Mammary epithelial cell (primary cell): ENCODE measurements around the gene TRAPPC10.

Experiments used
- EZH2 ChIP-seq: IDR thresholded peaks from 2 replicates; pipeline ENCODE4 v1.6.1; 2012; ENCODE audit warnings: low read length, inconsistent platforms, borderline replicate concordance
- TF ChIP-seq, protein P1 (sequence below), 2 donors: IDR thresholded peaks in 1 of 2; conservative IDR thresholded peaks in 1 of 2; 2 replicates each; pipeline ENCODE4 v1.5.1; 2011 to 2012; ENCODE audit warnings: inconsistent platforms in 2 of 2, low read length in 2 of 2, mild to moderate bottlenecking in 2 of 2, control low read depth in 1 of 2, low read depth in 1 of 2; ENCODE audit not compliant: insufficient read depth in 1 of 2; ENCODE audit errors: extremely low read depth in 1 of 2

DNA sequence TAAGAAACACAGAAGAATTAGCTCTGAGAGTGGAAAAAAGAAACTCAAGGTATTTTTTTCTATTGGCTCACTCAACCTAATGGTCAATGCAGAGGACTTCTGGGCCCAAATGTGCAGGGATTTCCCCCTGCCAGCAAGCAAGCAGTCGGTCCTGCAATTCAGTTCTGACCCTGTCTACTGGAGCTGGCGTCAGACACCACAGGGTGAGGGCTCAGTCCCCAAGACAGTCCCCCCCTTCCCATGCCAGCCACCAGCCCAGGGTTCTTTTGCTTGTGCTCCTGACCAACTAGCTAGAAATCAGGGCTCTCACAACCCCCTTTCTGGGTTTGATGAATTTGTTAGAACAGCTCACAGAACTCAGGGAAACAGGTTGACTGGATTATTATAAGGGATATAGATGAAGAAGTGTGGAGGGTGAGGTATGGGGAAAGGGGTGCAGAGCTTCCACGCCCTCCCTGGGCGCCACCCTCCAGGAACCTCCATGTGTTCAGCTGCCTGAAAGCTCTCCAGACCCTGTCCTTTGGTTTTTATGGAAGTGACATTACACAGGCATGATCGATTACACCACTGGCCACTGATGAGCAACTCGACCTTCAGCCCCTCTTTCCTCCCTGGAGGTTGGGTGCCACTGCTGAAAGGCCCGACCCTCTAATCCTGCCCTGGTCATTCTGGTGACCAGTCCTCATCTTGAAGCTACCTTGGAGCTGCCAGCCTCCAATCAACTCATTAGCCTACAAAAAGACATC is 72.6 kb downstream of the TRAPPC10 start:
- TF ChIP-seq, protein P1, sequence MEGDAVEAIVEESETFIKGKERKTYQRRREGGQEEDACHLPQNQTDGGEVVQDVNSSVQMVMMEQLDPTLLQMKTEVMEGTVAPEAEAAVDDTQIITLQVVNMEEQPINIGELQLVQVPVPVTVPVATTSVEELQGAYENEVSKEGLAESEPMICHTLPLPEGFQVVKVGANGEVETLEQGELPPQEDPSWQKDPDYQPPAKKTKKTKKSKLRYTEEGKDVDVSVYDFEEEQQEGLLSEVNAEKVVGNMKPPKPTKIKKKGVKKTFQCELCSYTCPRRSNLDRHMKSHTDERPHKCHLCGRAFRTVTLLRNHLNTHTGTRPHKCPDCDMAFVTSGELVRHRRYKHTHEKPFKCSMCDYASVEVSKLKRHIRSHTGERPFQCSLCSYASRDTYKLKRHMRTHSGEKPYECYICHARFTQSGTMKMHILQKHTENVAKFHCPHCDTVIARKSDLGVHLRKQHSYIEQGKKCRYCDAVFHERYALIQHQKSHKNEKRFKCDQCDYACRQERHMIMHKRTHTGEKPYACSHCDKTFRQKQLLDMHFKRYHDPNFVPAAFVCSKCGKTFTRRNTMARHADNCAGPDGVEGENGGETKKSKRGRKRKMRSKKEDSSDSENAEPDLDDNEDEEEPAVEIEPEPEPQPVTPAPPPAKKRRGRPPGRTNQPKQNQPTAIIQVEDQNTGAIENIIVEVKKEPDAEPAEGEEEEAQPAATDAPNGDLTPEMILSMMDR (conservative IDR thresholded peaks at IDR 0.05 in 1 of 2, IDR thresholded peaks at IDR 0.05 in 1 of 2; ENCODE audit: extremely low read depth in 1 of 2, insufficient read depth in 1 of 2, low read depth in 1 of 2, low read length in 2 of 2) = no peak
- no peak for TF ChIP-seq EZH2
